ENCODE data around the gene TMEM183A. TPM values are rescaled to one million over a fixed set of nuclear protein-coding genes. Genes with fewer than 3 reads are reported as not detected.
A peak's percentile ranks its signal among the peaks of the same experiment; 100 is the strongest.

Gene TMEM183A
- total and polyA plus RNA-seq, 9 of the 15 experiments (the other 6 are each of a cell fraction or from before 2014, with no cell fraction given), result 23.4 to 190 (median 124) TPM

GRCh38 chr1:203057911-203058675, 50.9 kb downstream of the TMEM183A start:
- Histone ChIP-seq H3K4me2 (ENCODE audit: insufficient read depth, low read length) (no peak overlapping the region), H3K79me2 (ENCODE audit: control insufficient read depth, insufficient read depth, low read length) (no peaks in the 10 kb centered on the region), H3K9me1 (ENCODE audit: control insufficient read depth, insufficient read depth, low read length) (no peaks in the 10 kb centered on the region), H2AFZ (ENCODE audit: low read depth, low read length) (no peak overlapping the region), H3K36me3 (ENCODE audit: control insufficient read depth, insufficient read depth, low read length) (no peaks in the 10 kb centered on the region), H3K9ac (ENCODE audit: insufficient read depth in 1 of 2, low read depth in 2 of 2, low read length in 2 of 2) (no peak overlapping the region), H3K27ac (ENCODE audit: extremely low read depth, low read depth, low read length) (no peak overlapping the region), H3K4me1 (replicated peaks in 1 of 2; ENCODE audit: control insufficient read depth in 2 of 2, insufficient read depth in 2 of 2, low read length in 2 of 2) (peaks cover 0 to 5% of the 10 kb centered on the region in 2 experiments; a peak in 2 of 5 replicates), H3K4me3 (no peak overlapping the region), H3K9me3 (replicated peaks; ENCODE audit: control insufficient read depth, insufficient read depth, low read depth, low read length) (no peaks in the 10 kb centered on the region), H3K27me3 (ENCODE audit: control insufficient read depth in 2 of 2, insufficient read depth in 2 of 2, low read length in 2 of 2) (peaks cover 47 to 90% of the 10 kb centered on the region in 2 experiments), H4K20me1 (replicated peaks; ENCODE audit: control insufficient read depth, insufficient read depth, low read length) (peaks cover 4% of the 10 kb centered on the region; the same call in 1 of the 2 replicates)
- intact Hi-C loops (cut with micrococcal nuclease) (no loop called here), in situ Hi-C loops (cut with MboI) (no loop called here)
- DNase-seq (ENCODE audit: extremely low read depth in 1 of 4, low spot score in 3 of 4) (no peak), FAIRE-seq (no peak), ATAC-seq (no peak)
- ChIA-PET POLR2A (interaction anchor here (0.6 to 1.2 kb wide), 4 partner anchors 13 to 139 kb away, joined by 3 to 5 read pairs (median 4); partner anchors contain the start of gene MYOG), CTCF (ENCODE audit: low intra/inter-chr PET ratio) (no interaction called here)
- BruUV-seq (replicated peaks), result no TSS peak
- no peak for TF ChIP-seq MBD2 (IDR thresholded peaks at IDR 0.05; ENCODE audit: borderline replicate concordance, low read depth)
- peak; percentile 86 for TF ChIP-seq ZNF263 (CRISPR knock-in tag; IDR thresholded peaks at IDR 0.05; ENCODE audit: borderline replicate concordance)
- no peak for TF ChIP-seq ZNF316 (IDR thresholded peaks at IDR 0.05)
- TF ChIP-seq ZNF518B (CRISPR knock-in tag; IDR thresholded peaks at IDR 0.05), result no peak
- TF ChIP-seq TARDBP (IDR thresholded peaks at IDR 0.05), result no peak
- no peak for TF ChIP-seq ZNF699 (CRISPR knock-in tag; IDR thresholded peaks at IDR 0.05; ENCODE audit: insufficient replicate concordance)
- no peak for TF ChIP-seq CEBPG (CRISPR knock-in tag; IDR thresholded peaks at IDR 0.05)
- no peak for TF ChIP-seq CEBPG (tag; conservative IDR thresholded peaks at IDR 0.05 in 1 of 2, IDR thresholded peaks at IDR 0.05 in 1 of 2)
- no peak for TF ChIP-seq CREB5 (CRISPR knock-in tag; IDR thresholded peaks at IDR 0.05)
- WGBS (ENCODE audit: insufficient coverage, low coverage, missing lambda C conversion rate), result 2% methylated on average over 9 of the region's 10 CpGs
